ENCODE measurements around the gene MS4A6A.

DNA sequence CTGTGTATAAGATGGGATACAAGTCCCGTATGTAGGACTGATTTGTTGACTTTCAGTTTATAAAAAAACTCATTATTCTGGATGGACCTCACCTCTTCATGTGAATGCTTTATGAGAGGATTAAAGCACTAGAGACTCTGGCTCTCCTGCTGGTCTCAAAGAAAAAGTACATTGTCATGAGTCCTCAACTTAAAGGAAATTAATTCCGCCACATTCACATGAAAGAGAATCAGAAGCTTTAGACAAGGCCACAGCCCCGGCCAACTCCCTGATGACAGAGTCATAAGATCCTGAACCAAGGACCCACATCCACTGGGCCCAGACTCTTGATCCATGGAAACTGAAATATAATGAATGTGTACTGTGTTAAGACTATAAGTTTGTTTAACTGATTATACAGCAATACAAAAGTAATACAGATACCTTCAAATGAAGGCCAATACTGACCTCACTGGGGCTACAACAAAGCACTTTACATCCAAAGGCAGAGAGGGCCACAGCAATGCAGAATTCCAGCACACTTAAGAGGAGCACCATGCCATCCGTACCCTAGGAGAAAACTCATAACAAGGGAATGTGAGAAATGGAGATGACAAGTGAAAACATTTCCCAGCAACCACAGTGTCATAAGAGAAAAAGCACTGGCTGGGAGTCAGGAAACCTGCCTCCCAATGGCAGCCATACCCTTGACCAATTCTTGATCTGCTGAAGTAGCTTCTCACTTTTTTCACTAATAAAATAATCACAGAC, 25.4 kb upstream of the MS4A6A start:
- no peak for TF ChIP-seq POLR2A (IDR thresholded peaks at IDR 0.05)
- TF ChIP-seq, protein P1, sequence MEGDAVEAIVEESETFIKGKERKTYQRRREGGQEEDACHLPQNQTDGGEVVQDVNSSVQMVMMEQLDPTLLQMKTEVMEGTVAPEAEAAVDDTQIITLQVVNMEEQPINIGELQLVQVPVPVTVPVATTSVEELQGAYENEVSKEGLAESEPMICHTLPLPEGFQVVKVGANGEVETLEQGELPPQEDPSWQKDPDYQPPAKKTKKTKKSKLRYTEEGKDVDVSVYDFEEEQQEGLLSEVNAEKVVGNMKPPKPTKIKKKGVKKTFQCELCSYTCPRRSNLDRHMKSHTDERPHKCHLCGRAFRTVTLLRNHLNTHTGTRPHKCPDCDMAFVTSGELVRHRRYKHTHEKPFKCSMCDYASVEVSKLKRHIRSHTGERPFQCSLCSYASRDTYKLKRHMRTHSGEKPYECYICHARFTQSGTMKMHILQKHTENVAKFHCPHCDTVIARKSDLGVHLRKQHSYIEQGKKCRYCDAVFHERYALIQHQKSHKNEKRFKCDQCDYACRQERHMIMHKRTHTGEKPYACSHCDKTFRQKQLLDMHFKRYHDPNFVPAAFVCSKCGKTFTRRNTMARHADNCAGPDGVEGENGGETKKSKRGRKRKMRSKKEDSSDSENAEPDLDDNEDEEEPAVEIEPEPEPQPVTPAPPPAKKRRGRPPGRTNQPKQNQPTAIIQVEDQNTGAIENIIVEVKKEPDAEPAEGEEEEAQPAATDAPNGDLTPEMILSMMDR (IDR thresholded peaks at IDR 0.05 in 4 of 5, conservative IDR thresholded peaks at IDR 0.05 in 1 of 5), result no peak
